DND-41 (cell line): Measurements from ENCODE around the gene DPF3.

Experiments
- EZH2 ChIP-seq: IDR thresholded peaks from 3 replicates; pipeline ENCODE4 v1.6.1; 2012; ENCODE audit warnings: borderline replicate concordance, low read depth, mild to moderate bottlenecking, moderate library complexity, low read length, inconsistent platforms; ENCODE audit not compliant: severe bottlenecking
- TF ChIP-seq, protein P1 (sequence below): IDR thresholded peaks from 2 replicates; pipeline ENCODE4 v1.5.1; 2012; ENCODE audit warnings: borderline replicate concordance, low read length, moderate library complexity, mild to moderate bottlenecking; ENCODE audit not compliant: poor library complexity, severe bottlenecking; ENCODE audit errors: extremely low read depth

DNA sequence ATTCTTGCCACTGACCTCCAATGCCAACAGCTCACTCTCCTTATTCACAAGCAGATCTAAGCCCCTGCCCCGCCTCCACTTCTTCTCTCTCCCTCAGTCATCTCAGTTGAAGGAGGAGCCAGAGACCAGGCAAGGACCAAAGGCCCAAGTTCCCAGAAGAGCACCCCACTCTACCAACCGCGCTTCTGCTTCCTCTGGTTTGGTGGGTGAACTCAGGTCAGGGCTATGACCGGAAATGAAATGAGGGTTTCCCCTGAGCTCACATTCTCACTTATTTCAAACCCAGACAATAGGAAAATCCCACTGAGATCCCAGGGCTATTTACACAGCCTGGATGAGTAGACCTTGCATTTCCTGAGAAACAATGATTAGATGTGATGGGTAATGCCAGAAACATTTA is 9.9 kb downstream of the DPF3 start:
- TF ChIP-seq, protein P1, sequence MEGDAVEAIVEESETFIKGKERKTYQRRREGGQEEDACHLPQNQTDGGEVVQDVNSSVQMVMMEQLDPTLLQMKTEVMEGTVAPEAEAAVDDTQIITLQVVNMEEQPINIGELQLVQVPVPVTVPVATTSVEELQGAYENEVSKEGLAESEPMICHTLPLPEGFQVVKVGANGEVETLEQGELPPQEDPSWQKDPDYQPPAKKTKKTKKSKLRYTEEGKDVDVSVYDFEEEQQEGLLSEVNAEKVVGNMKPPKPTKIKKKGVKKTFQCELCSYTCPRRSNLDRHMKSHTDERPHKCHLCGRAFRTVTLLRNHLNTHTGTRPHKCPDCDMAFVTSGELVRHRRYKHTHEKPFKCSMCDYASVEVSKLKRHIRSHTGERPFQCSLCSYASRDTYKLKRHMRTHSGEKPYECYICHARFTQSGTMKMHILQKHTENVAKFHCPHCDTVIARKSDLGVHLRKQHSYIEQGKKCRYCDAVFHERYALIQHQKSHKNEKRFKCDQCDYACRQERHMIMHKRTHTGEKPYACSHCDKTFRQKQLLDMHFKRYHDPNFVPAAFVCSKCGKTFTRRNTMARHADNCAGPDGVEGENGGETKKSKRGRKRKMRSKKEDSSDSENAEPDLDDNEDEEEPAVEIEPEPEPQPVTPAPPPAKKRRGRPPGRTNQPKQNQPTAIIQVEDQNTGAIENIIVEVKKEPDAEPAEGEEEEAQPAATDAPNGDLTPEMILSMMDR, result no peak
- no peak for TF ChIP-seq EZH2
